GM18861 (cell line): ENCODE data around the gene MAGEB16.

Experiments used
- ATAC-seq: cut with Tn5 transposase; IDR thresholded peaks from one replicate; pipeline ENCODE4 v1.9.1; 2021; ENCODE audit not compliant: unreplicated experiment

The MAGEB16 gene

DNA sequence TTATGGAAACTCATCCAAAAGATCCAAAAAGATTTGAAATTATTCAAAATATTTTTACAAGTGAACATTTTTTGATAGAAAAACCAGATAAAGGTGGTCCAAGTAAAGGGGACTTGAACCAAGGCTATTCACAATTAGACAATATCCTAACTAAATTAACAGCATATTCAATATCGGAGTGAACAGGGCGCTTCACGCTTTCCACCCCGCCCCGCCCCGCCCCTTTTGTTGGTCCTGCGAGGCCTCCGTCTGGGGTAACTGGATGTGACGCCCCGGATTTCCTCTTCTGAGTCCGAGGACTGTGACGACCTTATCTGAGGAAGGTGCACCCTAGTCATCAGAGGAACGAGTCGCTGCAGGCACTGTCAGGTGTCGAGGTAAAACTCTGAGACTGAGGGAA, at the start of gene MAGEB16:
TSS of gene MAGEB16 (plus strand) at position 301 of the 400 bp plus-strand sequence. CDS start 3,855 bp downstream, outside the sequence.
- ATAC-seq, result no peak

GRCh38 chrX:35773958-35774564, 24.1 kb upstream of the MAGEB16 start:
- ATAC-seq, result no peak

- no peak for ATAC-seq
Observed at GRCh38 chrX:35785075-35785474, 13.1 kb upstream of the MAGEB16 start.

GRCh38 chrX:35786271-35786670, 11.9 kb upstream of the MAGEB16 start:
- no peak for ATAC-seq

GRCh38 chrX:35787867-35788266, 10.3 kb upstream of the MAGEB16 start:
- no peak for ATAC-seq

DNA sequence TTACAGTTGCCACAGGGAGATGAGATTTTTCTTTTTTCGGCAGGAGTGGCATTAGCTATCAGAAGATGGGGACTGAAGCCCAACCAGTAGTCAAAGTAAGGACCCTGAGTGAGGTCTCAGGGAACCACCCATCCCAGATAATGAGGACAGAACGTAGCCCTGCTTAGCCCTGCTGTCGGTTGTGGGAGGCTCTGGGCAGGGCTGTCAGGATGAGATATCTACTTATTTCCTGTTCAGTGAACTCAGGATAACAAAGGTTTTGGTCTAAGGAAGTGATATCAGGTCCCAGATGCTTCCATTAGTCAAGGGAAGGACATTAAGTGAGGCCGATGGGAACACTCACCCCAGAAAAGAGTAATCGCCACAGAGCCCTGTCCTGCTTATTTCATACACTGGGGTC, 2.3 kb downstream of the MAGEB16 start:
- no peak for ATAC-seq

DNA sequence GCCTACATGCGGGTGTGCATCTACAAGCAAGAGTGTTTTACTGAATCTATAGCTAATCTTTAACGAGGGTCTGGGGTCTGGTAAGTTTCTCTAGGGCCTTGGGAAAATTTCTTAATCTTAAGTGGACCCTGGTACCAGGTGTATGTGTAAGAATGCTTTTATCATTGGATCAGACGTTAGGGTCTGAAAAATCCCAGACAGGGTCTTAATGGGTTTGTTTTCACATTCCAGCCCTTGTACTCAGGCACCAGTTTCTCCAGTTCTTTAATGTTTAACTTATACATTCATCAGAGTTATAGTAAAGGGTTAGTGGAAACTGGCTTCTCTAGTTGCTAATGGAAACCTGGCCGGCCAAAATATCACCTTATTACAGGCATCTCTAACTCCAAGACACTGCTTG, 11.6 kb downstream of the MAGEB16 start:
- ATAC-seq, result no peak

DNA sequence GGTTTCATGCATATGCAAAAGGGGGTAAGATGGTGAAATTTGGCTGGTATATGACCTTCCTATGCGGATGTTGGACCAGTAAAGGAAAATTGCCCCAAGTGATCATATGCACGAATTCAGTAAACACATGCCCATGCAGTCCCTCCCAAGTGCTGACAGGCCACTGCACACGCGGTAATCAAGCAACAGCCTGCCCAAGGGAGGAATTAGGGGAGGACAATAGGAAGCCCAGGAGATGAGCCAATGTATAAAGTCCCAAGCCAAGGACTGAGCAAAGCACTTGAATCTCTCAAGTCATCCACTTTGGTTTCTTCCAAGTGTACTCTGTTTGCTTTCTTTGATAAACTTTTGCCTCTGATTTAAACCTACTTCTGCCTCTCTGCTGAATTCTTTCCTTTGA, 21.1 kb downstream of the MAGEB16 start:
- ATAC-seq, result no peak

- ATAC-seq, result no peak
Observed at GRCh38 chrX:35826503-35826902, 28.4 kb downstream of the MAGEB16 start.

DNA sequence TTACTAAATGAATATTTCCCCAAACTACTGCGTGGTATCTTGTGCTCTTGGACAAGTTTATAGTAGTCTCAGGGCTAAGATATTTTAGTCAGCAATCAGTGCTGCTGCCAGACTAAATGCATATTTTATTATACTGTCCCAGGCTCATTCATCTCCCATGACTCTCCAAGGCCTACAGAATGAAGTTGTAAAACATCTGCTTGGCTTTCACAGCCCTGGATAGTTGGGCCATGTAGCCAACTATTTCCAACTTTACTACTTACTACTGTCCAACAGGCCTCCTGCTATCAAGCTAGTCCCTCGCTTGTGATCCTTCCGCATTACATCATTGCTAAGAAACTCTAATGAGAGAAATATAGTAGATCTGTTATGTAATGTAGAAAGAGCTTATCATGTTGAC, 31.4 kb downstream of the MAGEB16 start:
- no peak for ATAC-seq

DNA sequence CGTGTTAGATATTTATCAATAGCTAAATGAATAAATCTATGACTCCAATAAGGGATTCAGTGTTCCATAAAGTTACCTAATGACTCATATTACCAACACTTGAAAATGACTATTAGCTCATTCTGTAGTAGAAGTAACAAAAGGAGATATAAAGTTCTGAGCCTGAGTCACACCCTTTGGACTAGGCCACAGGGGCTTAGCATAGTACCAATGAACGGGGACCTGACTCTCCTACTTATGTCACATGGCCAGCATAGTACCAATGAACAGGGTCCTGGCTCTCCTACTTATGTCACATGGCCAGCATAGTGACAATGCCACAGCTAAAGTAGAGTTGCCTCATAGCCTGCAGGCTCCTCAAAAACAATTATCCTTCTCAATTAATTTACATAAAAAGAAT, 43.7 kb downstream of the MAGEB16 start:
- ATAC-seq, result no peak

- ATAC-seq, result no peak
Observed at GRCh38 chrX:35842674-35843073, 44.5 kb downstream of the MAGEB16 start.

DNA sequence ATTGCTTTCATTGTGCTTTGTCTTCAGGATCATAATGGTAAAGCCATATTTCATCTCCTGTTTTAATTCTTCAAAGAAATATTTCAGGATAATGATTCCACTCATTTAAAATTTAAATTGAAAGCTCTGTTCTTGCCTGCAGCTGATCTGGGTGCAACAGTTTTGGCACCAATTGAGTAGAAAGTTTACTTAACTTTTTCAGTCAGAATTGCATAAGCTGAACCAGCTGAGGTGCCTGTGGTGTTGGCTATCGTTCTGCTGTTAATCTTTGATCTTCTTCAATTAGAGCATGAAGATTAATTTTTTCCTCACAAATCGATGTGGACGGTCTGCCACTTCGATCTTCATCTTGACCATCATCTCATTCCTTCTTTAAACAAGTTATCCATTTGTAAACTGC, 49.6 kb downstream of the MAGEB16 start:
- ATAC-seq, result no peak
